Breast epithelium (tissue), 3 donors: ENCODE results near the gene AXL.
"Not testable (repeated sequence)": the region's sequence is repeated elsewhere in the genome, so short reads cannot be mapped to it uniquely, and the experiment has no call there.

ENCODE experiments used
- CTCF ChIP-seq, 3 donors: fragments of 450-650 bp; IDR thresholded peaks; one replicate each; pipeline ENCODE4 v1.5.1; 2016 to 2017; ENCODE audit warnings: antibody characterized with exemption in 3 of 3, mild to moderate bottlenecking in 3 of 3, moderate library complexity in 3 of 3
- POLR2A ChIP-seq: fragments of 450-650 bp; IDR thresholded peaks from one replicate; pipeline ENCODE4 v1.6.1; 2016; ENCODE audit warnings: antibody characterized with exemption, mild to moderate bottlenecking, moderate library complexity
- POLR2AphosphoS5 ChIP-seq, 3 donors: sonication (generic); formaldehyde crosslinking; IDR thresholded peaks; one replicate each; pipeline ENCODE4 v1.6.1; 2017; ENCODE audit warnings: antibody characterized with exemption in 3 of 3

- TF ChIP-seq POLR2A; CTCF (IDR thresholded peaks at IDR 0.05); POLR2AphosphoS5 (IDR thresholded peaks at IDR 0.05): not testable (repeated sequence)
Measured at GRCh38 chr19:41180173-41180572, 38.9 kb upstream of the AXL start.
